HEK293T (cell line): ENCODE measurements around the gene SMIM45.

Experiments used
- CTCF ChIA-PET: fragments of 350-600 bp; formaldehyde crosslinking; extraction: SDS; loops from one replicate; lab custom pipeline; 2021; ENCODE audit warnings: antibody characterized with exemption, inconsistent platforms; lab: Yijun Ruan, JAX
- POLR2A ChIA-PET: fragments of 350-600 bp; formaldehyde crosslinking; extraction: SDS; loops from one replicate; lab custom pipeline; 2020; ENCODE audit warnings: antibody characterized with exemption, inconsistent platforms; lab: Yijun Ruan, JAX
- DNase-seq: peaks from one replicate; pipeline ENCODE4 v3.0.0; 2012; ENCODE audit warnings: mixed read lengths; ENCODE audit errors: extremely low spot score
- ARNT ChIP-seq: fragments of 450-650 bp; IDR thresholded peaks from 2 replicates; pipeline ENCODE4 v1.6.1; 2017; ENCODE audit warnings: mild to moderate bottlenecking
- BHLHE40 ChIP-seq: fragments of 450-650 bp; IDR thresholded peaks from 2 replicates; pipeline ENCODE4 v1.6.1; 2016; ENCODE audit warnings: mild to moderate bottlenecking, moderate library complexity, borderline replicate concordance
- CTBP1 ChIP-seq: fragments of 450-650 bp; IDR thresholded peaks from 2 replicates; pipeline ENCODE4 v1.6.1; 2016; ENCODE audit warnings: borderline replicate concordance
- ELF4 ChIP-seq: fragments of 450-650 bp; IDR thresholded peaks from 2 replicates; pipeline ENCODE4 v1.6.1; 2017; ENCODE audit warnings: antibody characterized with exemption
- FOXA1 ChIP-seq: fragments of 450-650 bp; IDR thresholded peaks from 2 replicates; pipeline ENCODE4 v1.6.1; 2016; ENCODE audit warnings: mild to moderate bottlenecking
- FOXK2 ChIP-seq: fragments of 450-650 bp; IDR thresholded peaks from 2 replicates; pipeline ENCODE4 v1.6.1; 2016; ENCODE audit warnings: mild to moderate bottlenecking
- FOXM1 ChIP-seq: fragments of 450-650 bp; IDR thresholded peaks from 2 replicates; pipeline ENCODE4 v1.6.1; 2017; ENCODE audit warnings: mild to moderate bottlenecking, borderline replicate concordance
- HDGF ChIP-seq: fragments of 450-650 bp; IDR thresholded peaks from 2 replicates; pipeline ENCODE4 v1.6.1; 2017; ENCODE audit warnings: antibody characterized with exemption, borderline replicate concordance
- L3MBTL2 ChIP-seq: fragments of 450-650 bp; conservative IDR thresholded peaks from 2 replicates; pipeline ENCODE4 v1.6.1; 2016; ENCODE audit warnings: mild to moderate bottlenecking
- LEF1 ChIP-seq: fragments of 450-650 bp; IDR thresholded peaks from 2 replicates; pipeline ENCODE4 v1.6.1; 2017; ENCODE audit warnings: mild to moderate bottlenecking, borderline replicate concordance
- NFRKB ChIP-seq: fragments of 450-650 bp; IDR thresholded peaks from 2 replicates; pipeline ENCODE4 v1.6.1; 2016; ENCODE audit warnings: mild to moderate bottlenecking, moderate library complexity
- PKNOX1 ChIP-seq: fragments of 450-650 bp; IDR thresholded peaks from 2 replicates; pipeline ENCODE4 v1.6.1; 2016
- SP1 ChIP-seq: fragments of 450-650 bp; IDR thresholded peaks from 2 replicates; pipeline ENCODE4 v1.6.1; 2017
- SUZ12 ChIP-seq: fragments of 450-650 bp; IDR thresholded peaks from 2 replicates; pipeline ENCODE4 v1.6.1; 2016; ENCODE audit warnings: mild to moderate bottlenecking
- TARDBP ChIP-seq: fragments of 450-650 bp; IDR thresholded peaks from 2 replicates; pipeline ENCODE4 v1.6.1; 2016
- ZNF384 ChIP-seq: fragments of 450-650 bp; IDR thresholded peaks from 2 replicates; pipeline ENCODE4 v1.6.1; 2016

SMIM45 gene

GRCh38 chr22:41951898-41952474, at the start of gene SMIM45:
Gene SMIM45, plus strand, starts transcription at chr22:41952150.
- TF ChIP-seq ZNF384 (no peak), NFRKB (no peak), TARDBP (no peak), CTBP1 (no peak), SP1 (no peak)
- CTCF ChIA-PET = interaction anchor here (1.4 kb wide), 1 partner anchor 280 kb away, joined by 5 read pairs; no protein-coding TSS in a partner anchor
- DNase-seq = no peak
- POLR2A ChIA-PET = no interaction called here

GRCh38 chr22:41902932-41903421, 49.0 kb upstream of the SMIM45 start:
- DNase-seq = no peak
- CTCF ChIA-PET = interaction anchor here (1.3 kb wide), 1 partner anchor 206 kb away, joined by 5 read pairs; no protein-coding TSS in a partner anchor

GRCh38 chr22:41904450-41905410, 47.2 kb upstream of the SMIM45 start:
- CTCF ChIA-PET = no interaction called here
- DNase-seq = no peak
- no peak for TF ChIP-seq ARNT
- no peak for TF ChIP-seq HDGF
- TF ChIP-seq FOXK2 = no peak
- TF ChIP-seq L3MBTL2 = no peak
- TF ChIP-seq BHLHE40 = no peak
- no peak for TF ChIP-seq TARDBP
- TF ChIP-seq CTBP1 = no peak
- no peak for TF ChIP-seq FOXA1
- no peak for TF ChIP-seq PKNOX1
- TF ChIP-seq SUZ12 = no peak
- no peak for TF ChIP-seq ELF4
- no peak for TF ChIP-seq LEF1
- no peak for TF ChIP-seq ZNF384
- TF ChIP-seq SP1 = no peak
- TF ChIP-seq FOXM1 = no peak
- TF ChIP-seq NFRKB = no peak
- POLR2A ChIA-PET = no interaction called here

More at GRCh38 chr22:41902932-41903421, 49.0 kb upstream of the SMIM45 start:
- TF ChIP-seq SP1 = no peak
- no peak for TF ChIP-seq FOXK2
- no peak for TF ChIP-seq HDGF
- TF ChIP-seq NFRKB = no peak
- TF ChIP-seq FOXA1 = no peak
- no peak for TF ChIP-seq L3MBTL2
- TF ChIP-seq ARNT = no peak
- no peak for TF ChIP-seq FOXM1
- TF ChIP-seq LEF1 = no peak
- TF ChIP-seq BHLHE40 = no peak
- no peak for TF ChIP-seq SUZ12
- TF ChIP-seq TARDBP = no peak
- no peak for TF ChIP-seq ELF4
- TF ChIP-seq ZNF384 = no peak
- TF ChIP-seq PKNOX1 = no peak
- no peak for TF ChIP-seq CTBP1
- POLR2A ChIA-PET = interaction anchor here (0.8 to 1.4 kb wide), 2 partner anchors 19 to 44 kb away, joined by 3 to 5 read pairs; partner anchors contain the start of gene CENPM

GRCh38 chr22:41905411-41906202, 46.3 kb upstream of the SMIM45 start:
- TF ChIP-seq LEF1 (no peak), FOXK2 (no peak), BHLHE40 (no peak), FOXM1 (no peak), ZNF384 (no peak), ARNT (no peak), NFRKB (no peak), ELF4 (no peak)
- ChIA-PET POLR2A (no interaction called here), CTCF (no interaction called here)
- no peak for DNase-seq

GRCh38 chr22:41906822-41907221, 45.1 kb upstream of the SMIM45 start:
- ChIA-PET POLR2A (interaction anchor here (2.5 kb wide), 1 partner anchor 40 kb away, joined by 7 read pairs; the partner anchor contains the start of gene CENPM), CTCF (no interaction called here)
- DNase-seq = no peak
- no peak for TF ChIP-seq PKNOX1
- no peak for TF ChIP-seq SP1
- no peak for TF ChIP-seq ARNT
- no peak for TF ChIP-seq FOXK2
- no peak for TF ChIP-seq CTBP1
- TF ChIP-seq FOXA1 = no peak
